ENCODE data around the gene USP38.

USP38 gene

GRCh38 chr4:143240939-143241679 is 56.4 kb downstream of the USP38 start:
- Histone ChIP-seq H3K36me3 (ENCODE audit: insufficient read depth, low read length) (no peaks in the 10 kb centered on the region), H3K27ac (ENCODE audit: low read length) (no peak overlapping the region), H3K9me3 (ENCODE audit: insufficient read depth, low read length, severe bottlenecking) (peaks cover 15% of the 10 kb centered on the region), H4K20me1 (ENCODE audit: insufficient read depth, low read length) (no peaks in the 10 kb centered on the region), H3K4me3 (ENCODE audit: low read depth in 1 of 2, low read length in 2 of 2) (no peak overlapping the region), H3K79me2 (ENCODE audit: insufficient read depth, low read length) (no peaks in the 10 kb centered on the region), H3K4me2 (ENCODE audit: insufficient read depth, low read length) (no peak overlapping the region), H3K9ac (ENCODE audit: low read depth, low read length) (no peak overlapping the region), H2AFZ (ENCODE audit: low read depth, low read length) (no peak overlapping the region), H3K4me1 (ENCODE audit: insufficient read depth, low read length) (no peaks in the 10 kb centered on the region), H3K27me3 (ENCODE audit: insufficient read depth, low read length, poor library complexity) (no peaks in the 10 kb centered on the region)
- TF ChIP-seq CTCF (IDR thresholded peaks at IDR 0.05; ENCODE audit: borderline replicate concordance, extremely low read depth, low read length, poor library complexity, severe bottlenecking): no peak
- TF ChIP-seq EZH2 (IDR thresholded peaks at IDR 0.05; ENCODE audit: borderline replicate concordance, low read depth, low read length, severe bottlenecking): no peak
- ATAC-seq (ENCODE audit: insufficient read depth, low read depth) (peak; percentile 35; the same call in 1 of the 3 replicates), DNase-seq (no peak)

GRCh38 chr4:143241892-143242291 is 57.2 kb downstream of the USP38 start:
- no peaks in the 10 kb centered on the region for H3K36me3 ChIP-seq (ENCODE audit: insufficient read depth, low read length)
- no peaks in the 10 kb centered on the region for H3K79me2 ChIP-seq (ENCODE audit: insufficient read depth, low read length)
- H3K27me3 ChIP-seq (ENCODE audit: insufficient read depth, low read length, poor library complexity): no peaks in the 10 kb centered on the region
- H3K9ac ChIP-seq (ENCODE audit: low read depth, low read length): no peak overlapping the region
- no peak overlapping the region for H3K4me3 ChIP-seq (ENCODE audit: low read depth in 1 of 2, low read length in 2 of 2)
- ATAC-seq (ENCODE audit: insufficient read depth, low read depth): no peak
- H3K27ac ChIP-seq (ENCODE audit: low read length): no peak overlapping the region
- H3K9me3 ChIP-seq (ENCODE audit: insufficient read depth, low read length, severe bottlenecking): peaks cover 15% of the 10 kb centered on the region
- no peaks in the 10 kb centered on the region for H4K20me1 ChIP-seq (ENCODE audit: insufficient read depth, low read length)
- no peaks in the 10 kb centered on the region for H3K4me1 ChIP-seq (ENCODE audit: insufficient read depth, low read length)
- no peak overlapping the region for H2AFZ ChIP-seq (ENCODE audit: low read depth, low read length)
- no peak for TF ChIP-seq CTCF (IDR thresholded peaks at IDR 0.05; ENCODE audit: borderline replicate concordance, extremely low read depth, low read length, poor library complexity, severe bottlenecking)
- TF ChIP-seq EZH2 (IDR thresholded peaks at IDR 0.05; ENCODE audit: borderline replicate concordance, low read depth, low read length, severe bottlenecking): no peak
- no peak overlapping the region for H3K4me2 ChIP-seq (ENCODE audit: insufficient read depth, low read length)
- peak; percentile 14 for DNase-seq

- Histone ChIP-seq H3K4me3 (ENCODE audit: low read depth in 1 of 2, low read length in 2 of 2) (no peak overlapping the region), H3K9me3 (ENCODE audit: insufficient read depth, low read length, severe bottlenecking) (peaks cover 15% of the 10 kb centered on the region), H4K20me1 (ENCODE audit: insufficient read depth, low read length) (no peaks in the 10 kb centered on the region), H3K27me3 (ENCODE audit: insufficient read depth, low read length, poor library complexity) (no peaks in the 10 kb centered on the region), H3K27ac (ENCODE audit: low read length) (no peak overlapping the region), H3K4me2 (ENCODE audit: insufficient read depth, low read length) (no peak overlapping the region), H3K4me1 (ENCODE audit: insufficient read depth, low read length) (no peaks in the 10 kb centered on the region), H3K9ac (ENCODE audit: low read depth, low read length) (no peak overlapping the region), H3K36me3 (ENCODE audit: insufficient read depth, low read length) (no peaks in the 10 kb centered on the region), H2AFZ (ENCODE audit: low read depth, low read length) (no peak overlapping the region), H3K79me2 (ENCODE audit: insufficient read depth, low read length) (no peaks in the 10 kb centered on the region)
- TF ChIP-seq EZH2 (IDR thresholded peaks at IDR 0.05; ENCODE audit: borderline replicate concordance, low read depth, low read length, severe bottlenecking): no peak
- TF ChIP-seq CTCF (IDR thresholded peaks at IDR 0.05; ENCODE audit: borderline replicate concordance, extremely low read depth, low read length, poor library complexity, severe bottlenecking): no peak
- DNase-seq (no peak), ATAC-seq (ENCODE audit: insufficient read depth, low read depth) (no peak)
Observed at GRCh38 chr4:143243041-143243440, 58.3 kb downstream of the USP38 start.
